H1 (cell line): ENCODE measurements around the gene INSM2. TPM values are rescaled to one million over a fixed set of nuclear protein-coding genes. Genes with fewer than 3 reads are reported as not detected.

ENCODE experiments used
- ATF3 ChIP-seq: IDR thresholded peaks from 2 replicates; pipeline ENCODE4 v1.6.1; 2011; ENCODE audit warnings: low read depth, mild to moderate bottlenecking, low read length; ENCODE audit not compliant: insufficient read depth
- CHD7 ChIP-seq: fragments of 300-600 bp; sonication (generic); IDR thresholded peaks from 2 replicates; pipeline ENCODE4 v1.7.1; 2012; ENCODE audit warnings: low read length, moderate library complexity, mild to moderate bottlenecking, inconsistent platforms; ENCODE audit not compliant: insufficient replicate concordance
- E2F6 ChIP-seq: IDR thresholded peaks from 2 replicates; pipeline ENCODE4 v1.6.1; 2012; ENCODE audit warnings: inconsistent platforms
- HDAC6 ChIP-seq: IDR thresholded peaks from one replicate; pipeline ENCODE4 v1.7.1; 2012; ENCODE audit warnings: low read depth, mild to moderate bottlenecking, inconsistent platforms, low read length, moderate library complexity
- KDM1A ChIP-seq: fragments of 200-600, 300-600 bp; sonication (generic); IDR thresholded peaks from 2 replicates; pipeline ENCODE4 v1.7.1; 2016; ENCODE audit warnings: mild to moderate bottlenecking, low read length, borderline replicate concordance
- SIRT6 ChIP-seq: IDR thresholded peaks from one replicate; pipeline ENCODE4 v1.7.1; 2012; ENCODE audit warnings: low read length, inconsistent platforms
- SP1 ChIP-seq: IDR thresholded peaks from 2 replicates; pipeline ENCODE4 v1.6.1; 2011; ENCODE audit warnings: low read depth, low read length
- SP4 ChIP-seq: IDR thresholded peaks from 2 replicates; pipeline ENCODE4 v1.6.1; 2012; ENCODE audit warnings: low read length, inconsistent platforms
- polyA plus RNA-seq, 7 experiments: library from polyadenylated mRNA; depleted of rRNA in 3 of 7; stranded (reverse) in 5 of 7; unstranded in 2 of 7; fragments of >200 nt in 5 of 7; fragments of 200-250 nt in 2 of 7; gene quantifications; 1 replicate in 5 of 7; 2 replicates in 1 of 7; 4 replicates in 1 of 7; pipeline versions ENCODE4 v1.2.1 to v1.2.3, GENCODE V29; 2011 to 2013; ENCODE audit warnings: missing spikeins in 2 of 7, mixed read lengths in 2 of 7
- total RNA-seq: library from RNA; stranded (reverse); fragmentation: NEBNext Ultra II Directional; extraction: Animal tissue kit (Norgen Biotek cat#: 25700); gene quantifications from 2 replicates; pipeline ENCODE4 v1.2.1, GENCODE V29; 2021

INSM2 gene
- total and polyA plus RNA-seq, 2 of the 8 experiments (the other 6 are each of a cell fraction or from before 2014, with no cell fraction given): not detected

- no peak for TF ChIP-seq CHD7
- no peak for TF ChIP-seq SP1
- TF ChIP-seq HDAC6: no peak
- no peak for TF ChIP-seq E2F6
- no peak for TF ChIP-seq KDM1A
- TF ChIP-seq SP4: no peak
- TF ChIP-seq ATF3: no peak
- TF ChIP-seq SIRT6: no peak
These were observed 21.2 kb upstream of the INSM2 start (continued) for GRCh38 chr14:35512765-35513164.
